ENCODE measurements around the gene RHBG.
A peak's percentile ranks its signal among the peaks of the same experiment; 100 is the strongest.
"Not testable (repeated sequence)": the region's sequence is repeated elsewhere in the genome, so short reads cannot be mapped to it uniquely, and the experiment has no call there.

RHBG gene

GRCh38 chr1:156365754-156366153 is 3.3 kb upstream of the RHBG start:
- no peak for DNase-seq

DNA sequence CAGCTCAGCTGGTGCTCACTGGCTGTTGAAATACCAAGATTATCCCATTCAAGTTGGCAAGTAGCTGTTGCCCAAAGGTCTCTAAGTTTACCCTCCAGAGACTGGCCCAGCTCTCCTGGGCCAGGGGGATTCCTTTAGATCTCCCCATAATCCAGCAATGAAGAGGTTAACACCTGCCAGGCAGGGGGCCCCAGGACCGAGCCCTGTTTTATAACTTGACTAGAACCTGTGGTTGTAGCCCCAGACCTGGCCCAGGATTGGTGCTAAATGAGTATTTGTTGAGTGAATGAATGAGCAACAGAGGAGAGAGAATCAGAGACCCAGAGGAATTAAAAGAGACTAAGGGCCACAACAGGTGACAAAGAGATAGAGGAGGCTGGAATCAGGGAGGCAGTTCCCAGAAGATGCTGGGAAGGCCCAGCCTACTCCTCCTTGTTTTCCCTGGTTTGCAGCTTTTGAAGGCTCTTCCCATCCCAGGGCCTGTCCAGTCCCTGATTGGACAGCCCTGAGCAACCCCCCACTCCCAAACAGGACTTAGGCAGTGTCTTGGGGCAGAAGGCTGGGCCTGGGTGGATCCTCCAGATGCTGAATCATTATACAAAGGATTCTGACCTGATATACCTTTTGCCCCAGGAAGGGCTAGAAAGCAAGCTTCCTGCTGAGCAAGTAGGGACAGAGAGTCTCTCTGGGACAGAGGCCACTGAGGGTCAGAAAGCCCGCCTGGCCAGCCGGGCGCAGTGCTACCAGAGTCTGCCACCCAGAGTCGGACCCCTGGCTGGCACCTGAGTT is 2.4 kb upstream of the RHBG start:
- DNase-seq, result no peak

DNA sequence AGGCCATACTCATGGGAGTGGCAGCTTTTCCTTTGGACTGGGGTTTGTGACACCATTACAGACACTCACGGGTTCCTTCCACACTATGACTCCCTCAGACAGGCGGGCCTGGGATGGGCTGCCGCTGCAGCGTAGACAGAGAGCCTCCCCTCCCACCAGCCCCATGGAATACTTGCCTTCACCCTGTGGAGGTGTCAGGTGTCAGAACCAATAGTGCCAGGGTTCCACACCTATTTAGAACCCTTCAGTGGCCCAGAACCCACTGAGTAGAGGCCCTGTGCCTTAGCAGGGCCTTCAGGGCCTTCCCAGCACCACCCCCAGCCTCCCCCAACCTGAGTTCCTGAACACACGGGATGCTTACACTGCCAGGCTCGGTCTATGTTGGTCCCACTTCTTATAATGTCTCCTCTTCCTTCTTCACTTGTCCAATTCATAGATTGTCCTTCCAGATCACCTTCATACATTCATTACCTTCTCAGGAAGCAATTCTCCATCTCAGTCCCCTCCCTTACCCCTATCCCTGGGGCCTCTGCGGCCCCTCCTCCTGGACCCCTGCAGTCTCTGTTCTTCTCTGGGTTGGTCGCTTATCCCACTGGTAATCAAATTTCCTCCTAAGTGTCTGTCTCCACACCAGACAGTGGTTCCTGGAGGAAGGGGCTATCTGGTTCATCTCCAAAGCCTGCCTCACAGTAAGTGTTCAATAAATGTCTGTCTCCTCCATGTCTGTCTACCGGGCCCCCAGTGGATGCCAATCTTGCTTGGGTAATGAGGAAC is 1.4 kb upstream of the RHBG start:
- no peak for DNase-seq

DNA sequence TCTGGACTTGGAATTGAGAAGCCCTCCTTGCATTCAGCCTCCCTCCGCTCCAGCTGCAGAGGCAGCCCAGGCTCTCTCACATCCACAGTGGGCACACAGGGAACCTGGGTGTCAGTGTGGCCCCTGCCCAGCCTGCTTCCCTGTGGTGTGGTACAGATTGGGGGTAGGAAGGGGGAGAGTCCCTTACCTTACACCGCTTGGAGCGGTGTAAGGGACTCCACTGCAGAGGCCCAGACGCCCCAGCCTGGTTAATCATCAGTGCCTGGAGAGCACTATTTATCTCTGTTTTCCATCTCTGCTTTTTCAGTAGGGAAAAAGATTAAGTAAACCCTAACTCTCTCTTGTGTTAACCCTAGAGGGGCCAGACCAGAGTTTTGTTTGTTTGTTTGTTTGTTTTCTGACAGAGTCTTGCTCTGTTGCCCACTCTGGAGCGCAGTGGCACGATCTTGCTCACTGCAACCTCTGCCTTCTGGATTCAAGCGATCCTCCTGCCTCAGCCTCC is 803 bp upstream of the RHBG start:
- no peak for DNase-seq

DNA sequence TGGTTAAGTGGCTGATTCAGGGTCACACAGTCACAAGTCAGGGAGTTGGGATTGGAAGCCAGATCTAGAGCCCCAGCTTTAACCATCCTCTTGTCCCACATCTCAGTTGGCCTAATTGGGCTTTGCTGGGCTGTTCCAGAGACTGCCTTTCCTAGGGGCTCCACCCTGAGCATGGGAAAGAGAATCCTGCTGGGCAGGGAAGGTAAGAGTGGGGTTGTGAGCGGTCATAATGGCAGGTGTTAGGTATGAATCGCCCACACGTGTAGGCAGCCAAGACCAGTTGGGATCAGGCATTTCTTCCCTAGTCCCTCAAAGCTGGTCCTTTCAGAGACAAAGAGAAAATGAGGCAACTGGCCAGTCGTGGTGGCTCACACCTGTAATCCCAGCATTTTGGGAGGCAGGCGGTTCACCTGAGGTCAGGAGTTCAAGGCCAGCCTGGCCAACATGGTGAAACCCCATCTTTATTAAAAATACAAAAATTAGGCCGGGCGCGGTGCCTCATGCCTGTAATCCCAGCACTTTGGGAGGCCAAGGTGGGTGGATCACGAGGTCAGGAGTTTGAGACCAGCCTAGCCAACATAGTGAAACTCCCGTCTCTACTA is 775 bp downstream of the RHBG start:
- DNase-seq, result not testable (repeated sequence)

GRCh38 chr1:156371553-156372264 is 2.7 kb downstream of the RHBG start:
- no peak for DNase-seq

GRCh38 chr1:156372265-156372586 is 3.2 kb downstream of the RHBG start:
- DNase-seq, result no peak

DNA sequence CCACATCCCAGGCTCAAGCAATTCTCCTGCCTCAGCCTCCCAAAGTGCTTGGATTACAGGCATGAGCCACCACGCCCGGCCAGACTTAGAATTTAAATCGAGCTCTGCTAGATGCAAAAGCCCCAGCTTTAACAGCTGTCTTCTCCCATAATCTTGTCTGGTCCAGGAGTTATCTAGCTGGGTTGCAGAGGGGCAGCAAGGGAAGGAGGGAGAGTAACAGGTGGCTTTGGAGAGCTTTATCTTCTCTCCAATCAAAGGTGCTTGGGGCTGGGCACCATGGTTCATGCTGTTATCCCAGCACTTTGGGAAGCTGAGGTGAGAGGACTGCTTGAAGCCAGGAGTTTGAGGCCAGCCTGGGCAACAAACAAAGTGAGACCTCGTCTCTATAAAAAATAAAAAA is 3.9 kb downstream of the RHBG start:
- DNase-seq, result no peak

GRCh38 chr1:156373546-156373945 is 4.5 kb downstream of the RHBG start:
- no peak for DNase-seq

- DNase-seq, result no peak
These were observed 7.1 kb downstream of the RHBG start for GRCh38 chr1:156376146-156376545.

DNA sequence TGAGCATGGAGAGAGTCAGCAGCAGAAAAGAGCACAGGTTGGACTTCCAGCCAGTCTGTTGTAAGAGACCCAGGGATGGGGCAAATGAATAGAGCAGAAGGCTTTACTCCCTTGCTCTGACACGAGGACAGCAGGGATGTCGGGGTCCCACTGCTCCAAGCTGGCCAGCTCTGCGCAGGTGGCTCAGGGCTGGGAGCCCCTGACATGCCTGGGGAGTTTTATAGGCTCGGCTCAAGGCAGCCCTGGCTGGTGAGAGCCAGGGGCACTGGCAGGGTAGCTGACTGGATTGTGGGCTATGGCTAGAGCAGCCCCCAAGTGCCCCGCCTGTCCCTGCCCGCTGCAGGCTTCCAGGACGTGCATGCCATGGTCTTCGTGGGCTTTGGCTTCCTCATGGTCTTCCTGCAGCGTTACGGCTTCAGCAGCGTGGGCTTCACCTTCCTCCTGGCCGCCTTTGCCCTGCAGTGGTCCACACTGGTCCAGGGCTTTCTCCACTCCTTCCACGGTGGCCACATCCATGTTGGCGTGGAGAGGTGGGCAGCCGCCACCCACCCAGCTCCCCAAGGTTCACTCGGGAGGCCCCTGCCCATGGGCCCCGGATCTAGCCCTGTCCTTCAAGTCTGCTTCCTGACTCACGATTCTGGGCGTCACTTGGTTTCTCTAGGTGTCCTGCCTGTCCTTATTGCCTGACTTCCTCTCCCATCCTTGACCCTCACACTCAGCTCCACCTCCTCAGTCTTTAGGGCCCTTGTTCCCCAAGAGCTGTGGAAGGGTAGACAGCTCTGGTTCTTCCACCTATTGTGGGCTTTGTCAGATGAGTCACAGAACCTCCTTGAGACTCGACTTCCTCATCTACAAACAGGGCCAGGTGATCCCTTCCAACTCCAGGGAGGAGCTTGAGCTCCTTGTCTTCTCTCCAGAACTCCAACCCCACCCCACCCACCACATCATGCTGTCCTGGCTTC is 8.2 kb downstream of the RHBG start:
- no peak for DNase-seq

- DNase-seq, result no peak
These were observed 9.5 kb downstream of the RHBG start for GRCh38 chr1:156378557-156378956.

GRCh38 chr1:156379420-156380165 is 10.6 kb downstream of the RHBG start:
- DNase-seq, result no peak

DNA sequence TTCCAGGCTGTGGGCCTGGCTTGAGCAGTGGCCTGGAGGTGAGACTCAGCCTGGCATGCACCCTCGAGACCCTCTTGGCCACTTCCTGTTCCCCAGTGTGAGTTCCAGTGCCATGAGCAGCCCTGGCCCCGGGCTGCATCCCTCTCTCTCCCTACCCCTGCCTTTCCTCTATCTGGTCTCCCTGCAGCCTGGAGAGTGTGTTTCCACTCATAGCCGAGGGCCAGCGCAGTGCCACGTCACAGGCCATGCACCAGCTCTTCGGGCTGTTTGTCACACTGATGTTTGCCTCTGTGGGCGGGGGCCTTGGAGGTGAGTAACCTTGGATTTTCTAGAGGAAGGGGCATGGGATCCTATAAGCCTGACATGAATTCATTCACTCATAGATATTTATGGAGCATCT is 13.6 kb downstream of the RHBG start:
- no peak for DNase-seq

DNA sequence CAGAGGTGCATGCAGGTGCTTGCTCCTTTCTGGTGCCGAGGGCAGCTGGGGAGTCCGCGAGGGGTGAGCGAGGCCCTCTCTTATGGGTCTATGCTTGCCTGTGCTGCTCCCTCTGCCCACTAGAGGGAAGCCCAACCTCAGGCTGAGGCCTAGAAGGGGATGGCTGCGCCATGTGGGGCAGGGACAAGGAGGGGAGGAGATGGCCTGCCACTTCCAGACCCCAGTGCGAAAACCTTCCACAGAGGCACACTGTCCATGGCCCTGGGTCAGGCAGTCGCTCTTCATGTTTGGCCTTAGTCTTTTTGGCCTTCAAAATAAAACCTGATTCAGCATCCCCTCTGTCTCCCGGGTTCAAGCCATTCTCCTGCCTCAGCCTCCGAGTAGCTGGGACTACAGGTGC is 14.0 kb downstream of the RHBG start:
- DNase-seq, result peak; percentile 83

DNA sequence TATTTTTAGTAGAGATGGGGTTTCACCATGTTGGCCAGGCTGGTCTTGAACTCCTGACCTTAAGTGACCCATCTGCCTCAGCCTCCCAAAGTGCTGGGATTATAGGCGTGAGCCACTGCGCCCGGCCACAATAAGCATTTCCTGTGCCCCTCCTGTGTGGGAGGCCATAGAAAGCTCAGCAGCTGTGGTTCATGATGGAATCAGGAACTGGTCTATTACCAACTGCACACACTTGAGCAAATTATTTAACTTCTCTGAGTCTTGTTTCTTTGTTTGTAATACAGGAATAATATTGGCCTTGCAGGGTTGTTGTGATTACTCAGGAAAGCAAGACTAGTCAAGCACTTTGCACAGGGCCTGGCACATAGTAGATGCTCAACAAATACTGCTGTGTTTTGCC is 15.0 kb downstream of the RHBG start:
- DNase-seq, result no peak

DNA sequence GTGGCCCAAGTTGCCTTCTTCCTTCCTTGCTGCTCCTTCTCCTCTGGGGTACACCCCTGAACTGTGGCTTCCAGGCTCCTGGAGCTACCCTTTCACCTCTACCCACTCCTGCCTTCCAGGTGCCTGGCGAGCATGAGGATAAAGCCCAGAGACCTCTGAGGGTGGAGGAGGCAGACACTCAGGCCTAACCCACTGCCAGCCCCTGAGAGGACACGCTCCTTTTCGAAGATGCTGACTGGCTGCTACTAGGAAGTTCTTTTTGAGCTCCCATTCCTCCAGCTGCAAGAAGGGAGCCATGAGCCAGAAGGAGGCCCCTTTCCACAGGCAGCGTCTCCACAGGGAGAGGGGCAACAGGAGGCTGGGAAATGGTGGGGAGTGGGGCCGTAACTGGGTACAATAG is 15.6 kb downstream of the RHBG start:
- no peak for DNase-seq

DNA sequence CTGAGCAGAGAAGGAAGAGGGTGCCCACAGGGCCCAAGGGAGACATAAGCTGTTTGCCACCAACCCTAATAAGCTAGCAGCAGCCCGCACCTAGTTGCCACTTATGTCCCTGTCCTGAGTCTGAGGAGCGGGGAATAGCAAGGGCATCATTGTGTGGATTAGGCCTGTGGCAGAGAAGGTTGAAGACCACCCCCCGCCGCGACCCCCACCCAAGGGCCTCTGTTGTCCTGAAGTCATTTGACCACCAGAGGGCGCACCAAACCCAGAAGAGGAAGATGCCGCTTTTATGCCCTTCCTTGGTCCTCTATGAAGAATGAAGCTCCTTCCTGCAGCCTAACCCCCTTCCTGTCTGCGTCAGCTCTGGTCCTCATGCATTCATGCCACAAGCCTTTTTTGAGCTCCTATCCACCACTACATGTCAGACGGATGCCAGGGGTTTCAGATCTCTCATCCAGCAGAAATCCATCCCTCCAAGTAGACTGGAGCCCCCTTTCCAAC is 16.6 kb downstream of the RHBG start:
- peak; percentile 91 for DNase-seq

GRCh38 chr1:156386134-156386901 is 17.3 kb downstream of the RHBG start:
- DNase-seq, result no peak
